HG03521 (cell line): Measurements from ENCODE around the gene CLOCK.

Experiments
- ATAC-seq: cut with Tn5 transposase; IDR thresholded peaks from one replicate; pipeline ENCODE4 v1.9.1; 2021; ENCODE audit warnings: mild to moderate bottlenecking, moderate library complexity; ENCODE audit not compliant: unreplicated experiment

CLOCK gene

DNA sequence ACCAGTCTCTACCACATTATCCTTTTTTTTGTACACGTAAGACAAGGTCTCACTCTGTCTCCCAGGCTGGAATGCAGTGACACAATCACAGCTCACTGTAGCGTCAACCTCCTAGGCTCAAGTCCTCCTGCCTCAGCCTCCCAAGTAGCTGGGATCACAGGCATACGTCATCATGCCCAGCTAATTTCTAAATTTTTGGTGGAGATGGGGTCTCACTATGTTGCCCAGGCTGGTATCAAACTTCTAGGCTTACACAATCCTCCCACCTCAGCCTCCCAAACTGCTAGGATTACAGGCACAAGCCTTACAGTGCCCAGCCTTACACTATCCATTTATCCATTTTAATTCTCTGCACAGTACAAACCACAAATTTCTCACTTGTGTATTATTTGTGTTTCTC is 58.0 kb downstream of the CLOCK start:
- no peak for ATAC-seq

DNA sequence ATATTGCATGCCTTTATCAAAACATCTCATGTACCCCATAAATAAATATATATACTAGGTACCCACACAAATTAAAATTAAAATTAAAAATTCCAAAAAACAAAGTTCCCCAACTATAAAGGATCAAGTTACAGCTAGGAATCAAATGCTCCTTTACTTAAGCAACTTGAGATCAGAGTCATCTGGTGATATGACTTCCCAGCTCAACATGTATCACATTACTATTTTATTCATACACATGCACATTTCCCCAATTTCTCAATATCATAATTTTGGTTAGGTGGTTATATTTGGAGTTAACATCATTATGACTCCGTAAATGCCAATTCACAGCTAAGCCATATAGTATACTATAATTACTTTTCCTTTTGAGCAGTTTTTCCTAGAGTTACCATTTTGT is 60.9 kb downstream of the CLOCK start:
- ATAC-seq, result no peak

DNA sequence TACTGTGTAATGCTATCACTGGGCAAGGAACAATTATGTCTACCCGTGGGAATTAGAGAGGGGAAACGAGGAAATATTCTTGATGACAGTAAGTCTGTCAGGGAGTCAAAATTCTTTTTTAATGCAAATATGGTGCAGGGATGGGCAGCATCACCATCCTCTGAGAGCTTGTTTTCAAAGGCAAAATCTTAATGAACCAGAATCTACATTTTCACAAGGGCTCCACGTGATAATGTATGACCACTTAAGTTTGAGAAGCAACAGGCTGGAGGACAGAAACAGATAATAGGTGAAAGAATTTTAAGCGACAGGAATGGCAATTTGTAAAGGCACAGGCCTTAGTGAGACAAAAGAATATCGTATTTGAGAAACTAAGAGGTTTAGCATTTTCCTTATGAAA is 63.4 kb downstream of the CLOCK start:
- no peak for ATAC-seq

DNA sequence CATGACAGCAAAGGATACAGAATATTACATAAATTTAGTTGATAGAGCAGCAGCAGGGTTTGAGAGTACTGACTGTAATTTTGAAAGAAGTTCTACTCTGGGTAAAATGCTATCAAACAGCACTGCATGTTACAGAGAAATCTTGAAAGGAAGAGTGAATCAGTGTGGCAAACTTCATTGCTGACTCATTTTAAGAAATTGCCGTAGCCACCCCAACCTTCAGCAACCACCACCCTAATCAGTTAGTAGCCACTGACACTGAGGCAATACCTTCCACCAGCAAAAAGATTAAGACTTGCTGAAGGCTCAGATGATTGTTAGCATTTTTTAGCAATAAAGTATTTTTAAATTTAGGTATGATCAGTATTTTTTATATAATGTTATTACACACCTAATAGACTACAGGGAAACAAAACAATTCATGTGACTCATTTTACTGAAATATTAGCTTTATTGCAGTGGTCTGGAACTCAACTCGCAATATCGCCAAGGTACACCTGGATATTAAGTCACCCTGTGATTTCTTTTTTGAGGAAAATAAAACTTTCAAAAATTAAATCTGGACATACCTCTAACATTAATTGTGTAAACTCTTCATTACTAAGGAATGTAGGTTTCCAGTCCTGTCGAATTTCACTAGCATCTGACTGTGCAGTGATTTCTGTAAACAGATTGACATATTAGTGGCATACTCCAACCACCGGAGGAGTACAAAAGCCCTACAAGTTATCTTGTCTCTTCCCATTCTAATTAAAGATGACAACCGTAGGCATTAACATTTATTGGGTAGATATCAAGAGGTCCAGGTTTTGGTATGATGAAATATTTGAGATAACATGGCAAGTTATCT is 71.1 kb downstream of the CLOCK start:
- ATAC-seq, result no peak

DNA sequence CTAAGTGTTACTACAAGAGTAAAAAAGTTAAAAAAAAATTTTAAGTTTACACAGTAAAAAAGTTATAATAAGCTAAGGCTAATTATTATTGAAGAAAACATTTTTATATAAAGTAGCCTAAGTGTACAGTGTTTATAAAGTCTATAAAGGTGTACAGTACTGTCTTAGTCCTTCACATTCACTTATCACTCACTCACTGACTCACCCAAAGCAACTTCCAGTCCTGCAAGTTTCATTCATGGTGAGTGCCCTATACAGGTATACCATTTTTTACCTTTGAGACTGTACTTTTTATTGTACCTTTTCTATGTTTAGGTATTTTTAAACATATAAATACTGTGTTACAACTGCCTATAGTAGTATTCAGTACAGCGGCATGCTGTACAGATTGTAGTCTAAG is 76.7 kb downstream of the CLOCK start:
- no peak for ATAC-seq

DNA sequence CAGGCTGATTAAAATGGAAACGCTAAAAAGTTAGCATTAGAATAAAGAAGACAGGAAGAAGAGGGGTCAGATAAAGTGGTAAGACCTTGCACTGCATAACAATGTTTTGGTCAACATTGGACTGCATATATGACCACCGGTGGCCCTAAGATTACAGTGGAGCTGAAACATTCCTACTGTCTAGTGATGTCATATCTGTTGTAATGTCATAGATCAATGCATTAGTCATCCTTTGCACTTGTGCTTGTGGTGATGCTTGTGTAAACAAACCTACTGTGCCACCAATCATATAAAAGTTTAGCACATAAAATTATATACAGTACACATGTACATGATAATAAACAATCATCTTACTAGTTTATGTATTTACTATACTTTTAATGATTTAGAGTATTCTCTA is 78.0 kb downstream of the CLOCK start:
- ATAC-seq, result no peak

DNA sequence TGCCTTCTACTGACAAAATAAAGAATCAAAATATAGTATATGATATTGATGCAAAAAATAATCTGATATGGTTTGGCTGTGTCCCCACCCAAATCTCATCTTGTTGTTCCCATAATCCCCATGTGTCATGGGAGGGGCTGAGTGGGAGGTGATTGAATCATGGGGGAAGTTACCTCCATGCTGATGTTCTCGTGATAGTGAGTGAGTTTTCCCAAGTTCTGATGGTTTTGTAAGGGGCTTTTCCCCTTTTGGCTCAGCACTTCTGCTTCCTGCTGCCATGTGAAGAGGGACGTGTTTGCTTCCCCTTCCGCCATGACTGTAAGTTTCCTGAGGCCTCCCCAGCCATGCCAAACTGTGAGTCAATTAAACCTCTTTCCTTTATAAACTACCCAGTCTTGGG is 80.7 kb downstream of the CLOCK start:
- ATAC-seq, result no peak

DNA sequence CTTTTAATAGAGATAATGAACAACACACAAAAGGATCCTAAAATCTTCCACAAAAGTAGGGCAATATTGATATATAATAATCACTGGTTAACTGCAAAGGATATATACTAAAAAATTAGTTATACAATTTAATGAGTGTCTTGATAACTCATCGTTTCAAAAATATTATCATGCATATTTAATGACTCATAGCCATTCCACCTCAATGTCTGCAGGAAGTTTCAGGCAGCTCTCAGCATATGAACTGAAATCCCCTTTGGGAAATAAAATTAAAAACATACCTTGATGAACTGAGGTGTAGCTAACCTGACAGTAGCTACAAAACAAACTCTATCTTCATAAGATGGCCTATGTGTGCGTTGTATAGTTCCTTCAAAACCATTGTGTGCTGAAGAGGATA is 88.1 kb downstream of the CLOCK start:
- ATAC-seq, result no peak

DNA sequence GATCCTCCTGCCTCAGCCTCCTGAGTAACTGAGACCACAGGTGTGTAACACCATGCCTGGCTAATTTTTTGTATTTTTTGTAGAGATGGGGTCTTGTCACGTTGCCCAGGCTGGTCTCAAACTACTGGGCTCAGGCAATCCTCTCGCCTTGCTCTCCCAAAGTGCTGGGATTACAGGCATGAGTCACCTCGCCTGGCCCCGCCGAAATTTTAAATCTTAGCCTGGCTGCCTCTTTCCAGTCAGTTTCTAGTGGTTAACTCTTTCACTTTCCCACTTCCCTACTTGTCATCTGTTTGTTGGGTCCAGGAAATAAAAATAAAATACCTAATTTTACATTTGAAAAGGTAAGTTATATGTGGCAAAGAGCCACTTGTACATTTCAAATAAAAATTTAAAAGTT is 88.5 kb downstream of the CLOCK start:
- no peak for ATAC-seq

DNA sequence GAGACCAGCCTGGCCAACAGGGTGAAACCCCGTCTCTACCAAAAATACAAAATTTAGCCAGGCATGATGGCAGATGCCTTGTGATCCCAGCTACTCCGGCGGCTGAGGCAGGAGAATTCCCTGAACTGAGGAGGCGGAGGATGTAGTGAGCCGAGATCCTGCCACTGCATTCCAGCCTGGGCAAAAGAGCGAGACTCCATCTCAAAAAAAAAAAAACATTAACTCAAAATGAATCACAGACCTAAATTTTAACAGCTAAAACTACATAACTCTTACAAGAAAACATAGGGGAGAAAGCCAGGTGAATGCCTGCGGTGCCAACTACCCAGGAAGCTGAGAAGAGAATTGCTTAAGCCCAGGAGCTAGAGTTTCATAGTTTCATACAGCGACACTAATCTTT is 96.1 kb downstream of the CLOCK start:
- ATAC-seq, result no peak

DNA sequence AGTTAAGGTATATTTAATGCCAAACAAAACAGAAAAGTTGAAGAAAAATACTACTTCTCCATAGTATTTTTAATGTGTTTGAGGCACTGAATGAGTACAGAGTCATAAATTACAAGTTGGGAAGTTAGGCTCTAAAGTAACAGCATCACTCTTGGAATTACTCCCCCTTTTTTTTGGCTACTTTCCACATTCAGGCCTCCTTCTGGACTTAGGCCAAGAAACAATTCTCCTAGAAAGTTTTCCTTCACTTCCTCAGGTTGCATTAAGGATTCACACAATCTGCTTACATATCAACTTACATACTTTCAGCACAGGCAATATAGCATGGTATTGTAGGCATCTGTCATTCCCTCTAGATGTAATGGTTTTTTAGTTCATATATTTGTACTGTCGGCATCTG is 98.9 kb downstream of the CLOCK start:
- no peak for ATAC-seq

DNA sequence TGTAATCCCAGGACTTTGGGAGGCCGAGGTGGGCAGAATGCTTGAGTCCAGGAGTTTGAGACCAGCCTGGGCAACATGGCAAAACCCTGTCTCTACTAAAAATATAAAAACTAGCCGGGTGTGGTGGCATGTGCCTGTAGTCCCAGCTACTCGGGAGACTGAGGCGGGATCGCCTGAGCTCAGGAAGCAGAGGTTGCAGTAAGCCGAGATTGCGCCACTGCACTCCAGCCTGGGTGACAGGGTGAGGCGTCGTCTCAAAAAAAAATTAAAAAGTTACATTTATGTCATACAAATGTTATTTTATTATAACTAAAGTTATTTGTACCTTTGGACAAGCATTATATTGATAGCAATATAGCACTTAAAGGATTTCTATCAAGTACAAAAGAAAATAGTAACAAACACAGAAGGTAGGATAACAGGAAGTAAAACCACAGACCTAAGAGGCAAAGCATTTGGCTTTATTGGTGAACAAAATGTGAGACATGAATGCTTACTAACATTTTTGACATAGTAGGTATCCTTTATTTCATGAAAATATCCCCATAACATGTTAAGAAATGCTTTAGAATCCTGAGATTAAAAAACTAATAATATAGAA is 99.5 kb downstream of the CLOCK start:
- ATAC-seq, result no peak

DNA sequence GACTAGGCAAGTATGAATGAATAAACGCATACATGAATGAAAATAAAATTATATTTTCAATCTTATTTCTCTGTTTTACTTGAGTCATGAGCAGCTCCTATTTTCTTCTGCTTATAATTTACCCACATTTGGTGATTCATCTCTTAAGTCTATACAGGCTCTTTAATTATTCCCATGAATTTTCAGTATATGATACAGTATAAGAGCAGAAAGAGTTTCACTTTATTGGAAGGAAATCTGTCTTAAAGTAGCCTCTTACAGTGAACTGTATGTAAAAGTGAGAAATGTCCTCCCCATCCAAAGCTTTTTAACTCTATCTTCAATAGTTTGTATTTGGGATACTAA is 100.2 kb downstream of the CLOCK start:
- ATAC-seq, result no peak

DNA sequence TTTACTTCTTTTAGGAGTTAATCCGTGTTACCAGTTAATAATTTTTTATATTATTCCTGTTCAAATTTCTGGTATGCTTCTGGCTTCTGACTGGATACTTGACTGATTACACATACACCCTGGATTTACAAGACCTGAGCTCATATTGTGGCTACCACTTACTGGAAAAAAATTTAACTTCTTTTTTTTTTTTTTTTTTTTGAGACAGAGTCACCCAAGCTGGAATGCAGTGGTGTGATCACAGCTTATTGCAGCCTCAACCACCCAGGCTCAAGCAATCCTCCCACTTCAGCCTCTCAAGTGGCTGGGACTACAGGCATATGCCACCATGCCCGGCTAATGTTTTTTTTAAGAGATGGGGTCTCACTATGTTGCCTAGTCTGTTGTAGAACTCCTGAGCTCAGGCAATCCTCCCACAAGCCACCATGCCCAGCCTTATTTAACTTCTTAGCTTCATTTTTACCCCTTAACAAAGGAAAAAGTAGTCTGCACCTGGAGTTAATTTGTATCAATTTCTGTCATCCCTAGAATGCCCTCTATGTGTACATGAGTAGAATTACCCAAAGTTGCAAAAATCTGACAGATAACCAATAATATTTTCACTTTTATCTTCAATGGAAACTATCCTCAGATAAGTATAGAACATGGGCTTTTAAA is 100.7 kb downstream of the CLOCK start:
- ATAC-seq, result no peak

DNA sequence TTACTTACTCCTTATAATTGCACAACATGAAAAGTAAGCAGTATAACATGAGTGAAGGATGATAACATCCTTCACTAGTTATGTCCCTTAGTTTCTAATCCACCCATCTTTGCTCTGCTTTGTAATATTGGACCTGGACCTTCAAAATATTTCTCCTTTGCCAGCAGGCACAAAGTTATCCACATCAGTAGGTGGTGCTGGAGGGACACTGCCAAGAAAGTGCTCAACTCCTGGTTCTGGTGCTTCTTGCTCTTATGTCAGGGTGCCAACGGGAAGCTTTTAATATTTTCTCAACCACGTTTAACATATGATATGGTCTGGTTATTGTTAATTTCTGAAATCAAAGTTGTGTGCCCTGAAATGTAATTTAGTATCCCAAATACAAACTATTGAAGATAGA is 101.9 kb downstream of the CLOCK start:
- no peak for ATAC-seq

DNA sequence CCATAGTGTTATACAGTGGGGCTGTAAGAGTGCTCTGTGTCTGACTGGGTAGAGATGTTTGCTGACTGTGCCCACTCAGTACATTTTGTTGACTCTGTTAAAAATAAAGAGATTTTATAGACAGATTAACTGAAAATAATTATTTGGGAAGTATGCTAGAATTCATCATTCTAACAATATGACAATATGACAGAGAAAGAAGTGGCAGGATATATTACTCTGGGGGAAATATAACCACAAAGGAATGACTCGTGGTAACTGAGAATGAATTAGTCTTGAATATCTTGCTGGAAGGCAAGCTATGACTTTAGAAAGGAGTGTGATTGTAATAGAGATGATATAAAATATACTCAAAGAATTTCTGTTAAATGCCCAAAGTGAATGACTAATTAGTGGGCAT is 104.2 kb downstream of the CLOCK start:
- no peak for ATAC-seq

DNA sequence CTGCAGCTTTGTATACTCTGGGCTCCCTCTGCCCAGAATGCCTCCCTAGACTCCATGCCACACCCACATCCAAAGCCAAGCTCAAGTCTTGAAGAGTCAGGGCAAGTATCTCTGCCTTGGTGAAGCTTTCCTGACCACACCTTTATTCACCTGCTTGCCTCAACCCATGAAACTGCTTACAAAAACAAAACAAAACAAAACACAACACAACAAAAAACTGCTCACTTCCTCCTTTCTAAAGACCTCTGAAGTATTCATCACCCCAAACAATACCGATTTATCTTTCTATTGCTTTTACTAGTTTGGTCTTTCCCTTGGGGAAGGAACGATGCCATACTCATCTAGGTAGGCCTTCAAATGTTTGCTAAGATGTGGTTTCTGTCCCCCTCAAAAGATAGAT is 105.9 kb downstream of the CLOCK start:
- no peak for ATAC-seq

DNA sequence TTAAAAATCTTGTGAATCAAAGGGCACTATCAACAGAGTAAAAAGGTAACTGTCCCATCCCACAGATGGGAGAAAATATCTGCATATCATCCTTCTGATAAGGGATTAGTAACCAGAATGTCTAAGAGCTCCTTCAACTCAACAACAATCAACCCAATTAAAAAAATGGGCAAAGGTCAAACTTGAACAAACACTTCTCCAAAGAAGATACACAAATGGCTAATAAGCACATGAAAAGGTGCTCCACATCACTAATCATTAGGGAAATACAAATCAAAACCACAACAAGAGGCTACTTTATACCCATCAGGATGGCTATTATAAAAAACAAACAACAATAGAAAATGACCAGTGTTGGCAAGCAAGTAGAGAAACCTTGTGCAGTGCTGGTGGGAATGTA is 107.7 kb downstream of the CLOCK start:
- ATAC-seq, result no peak

DNA sequence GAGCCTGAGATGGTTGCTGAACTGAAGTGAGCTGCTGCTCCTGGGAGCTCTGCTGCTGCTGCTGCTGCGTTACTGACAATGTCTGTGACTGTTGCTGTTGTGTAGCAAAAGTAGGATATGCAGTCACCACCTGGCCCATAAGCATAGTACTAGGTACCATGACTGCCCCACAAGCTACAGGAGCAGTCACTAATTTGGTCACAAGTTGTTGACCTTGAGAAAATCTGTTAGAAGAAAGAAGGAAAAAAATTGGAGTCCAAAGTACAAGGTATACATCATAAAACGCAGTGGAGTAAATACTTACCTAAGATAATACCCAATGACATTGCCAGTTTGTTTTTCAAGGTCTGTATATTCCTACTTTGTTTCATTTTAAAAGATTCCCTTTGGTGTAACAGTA is 108.4 kb downstream of the CLOCK start:
- ATAC-seq, result no peak

DNA sequence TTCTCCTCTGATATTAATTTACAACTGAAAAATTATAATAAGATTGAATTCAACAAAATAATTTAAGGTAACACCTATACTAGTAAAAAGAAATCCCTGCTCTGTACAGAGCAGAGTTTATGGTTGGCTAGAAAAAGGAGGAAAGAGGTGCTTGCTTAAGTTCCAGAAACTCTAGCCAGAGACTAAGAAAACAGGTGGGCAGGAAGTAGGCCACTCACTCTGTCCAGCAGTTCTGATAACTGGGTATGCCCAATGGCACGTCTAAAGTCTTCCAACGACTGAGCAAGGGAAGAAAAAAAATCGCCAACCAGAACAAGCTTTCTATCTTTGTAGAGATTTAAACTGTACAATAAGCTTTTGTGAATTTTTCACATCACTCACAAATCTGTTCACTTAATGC is 108.9 kb downstream of the CLOCK start:
- no peak for ATAC-seq

DNA sequence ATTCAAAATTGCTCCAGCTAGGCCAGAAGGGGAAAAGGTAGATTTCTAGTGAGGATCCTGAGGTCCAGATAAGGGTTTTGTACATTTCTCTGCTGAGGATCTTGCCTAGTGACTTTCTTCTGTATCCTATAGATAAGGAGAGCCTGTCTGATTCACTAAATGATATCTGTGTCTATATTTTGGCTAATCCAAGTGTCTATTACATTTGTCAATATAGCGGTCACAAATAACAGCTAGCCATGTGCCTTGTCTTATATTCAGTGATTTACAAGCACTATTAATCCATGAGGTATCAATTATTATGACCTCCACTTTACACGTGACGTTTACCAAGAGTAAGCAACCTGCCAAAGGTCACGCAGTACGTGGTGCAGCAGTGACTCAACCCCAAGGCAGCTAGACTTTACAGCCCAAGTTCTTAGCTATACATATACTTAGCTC is 109.3 kb downstream of the CLOCK start:
- ATAC-seq, result no peak

DNA sequence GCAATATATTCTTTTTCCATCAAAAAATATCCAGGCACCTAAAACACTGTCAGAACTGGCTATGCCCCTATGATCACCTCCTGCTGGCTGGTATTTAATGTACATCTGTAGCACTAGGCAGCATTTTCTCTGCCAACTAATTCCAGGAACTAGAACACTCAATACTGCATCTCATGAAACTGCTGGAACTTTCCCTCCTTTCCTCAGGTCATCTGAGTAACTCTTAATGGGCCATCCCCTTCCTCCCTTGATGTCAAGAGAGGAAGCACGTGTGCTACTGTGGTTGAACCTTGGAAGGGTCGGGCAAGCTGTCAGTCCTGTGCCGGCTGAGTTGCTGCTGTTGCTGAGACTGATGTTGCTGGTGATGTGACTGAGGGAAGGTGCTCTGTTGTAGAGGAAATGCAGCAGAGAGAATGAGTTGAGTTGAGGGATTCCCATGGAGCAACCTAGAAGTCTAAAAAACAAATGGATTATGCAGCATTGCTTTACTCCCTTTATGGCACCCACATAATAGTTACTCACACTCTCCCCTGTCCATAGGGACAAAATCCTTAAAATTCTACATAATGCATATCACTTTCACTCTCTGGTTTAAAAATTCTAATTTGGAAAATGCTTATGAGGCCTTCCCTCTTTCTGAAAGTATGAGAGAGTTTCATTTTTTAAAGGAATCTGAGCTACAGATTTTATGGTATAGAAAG is 111.4 kb downstream of the CLOCK start:
- no peak for ATAC-seq
